H1 (cell line): ENCODE data around the gene RSPH9. TPM values are rescaled to one million over a fixed set of nuclear protein-coding genes. Genes with fewer than 3 reads are reported as not detected.

Experiments
- CTCF ChIA-PET: fragments of 300-600 bp; sonication (Branson Sonifier 250); formaldehyde crosslinking; loops from one replicate; lab custom pipeline; 2021; ENCODE audit not compliant: partially characterized antibody; lab: Charles Lee
- POLR2A ChIA-PET: fragments of 300-600 bp; sonication (Branson Sonifier 250); formaldehyde crosslinking; loops from one replicate; lab custom pipeline; 2021; ENCODE audit warnings: inconsistent platforms; ENCODE audit not compliant: partially characterized antibody; lab: Charles Lee
- DNase-seq, 2 experiments: peaks; one replicate each; pipeline versions ENCODE4 v3.0.0 to v3.0.0-alpha.2; 2010 to 2022; ENCODE audit warnings: low spot score in 2 of 2, low read depth in 1 of 2, mixed read lengths in 1 of 2
- FAIRE-seq: peaks from 2 replicates; lab custom pipeline; 2011; peaks lifted over from hg19 to GRCh38; lab: Jason Lieb, UNC
- H2AFZ ChIP-seq: 2 replicates; pipeline ENCODE4 v1.8.1; 2012; ENCODE audit warnings: low read length, inconsistent platforms
- H2AK5ac ChIP-seq: 2 replicates; pipeline ENCODE4 v1.6.1; 2013; ENCODE audit warnings: low read depth, low read length
- H2BK120ac ChIP-seq: replicated peaks from 2 replicates; pipeline ENCODE3; 2013; ENCODE audit warnings: low read depth, low read length, inconsistent platforms
- H2BK12ac ChIP-seq: 2 replicates; pipeline ENCODE4 v1.6.1; 2013; ENCODE audit warnings: low read depth, low read length
- H2BK15ac ChIP-seq: 2 replicates; pipeline ENCODE4 v1.6.1; 2013; ENCODE audit warnings: low read length
- H2BK20ac ChIP-seq: 2 replicates; pipeline ENCODE4 v1.6.1; 2013; ENCODE audit warnings: low read length
- H2BK5ac ChIP-seq: 2 replicates; pipeline ENCODE4 v1.6.1; 2013; ENCODE audit warnings: low read depth, low read length
- H3K14ac ChIP-seq: 2 replicates; pipeline ENCODE4 v1.6.1; 2013; ENCODE audit warnings: inconsistent platforms; ENCODE audit not compliant: insufficient read length
- H3K18ac ChIP-seq: 2 replicates; pipeline ENCODE4 v1.6.1; 2013; ENCODE audit warnings: low read length; ENCODE audit errors: extremely low read depth
- H3K23ac ChIP-seq: 2 replicates; pipeline ENCODE4 v1.6.1; 2013; ENCODE audit warnings: inconsistent platforms; ENCODE audit not compliant: insufficient read length
- H3K23me2 ChIP-seq: 2 replicates; pipeline ENCODE4 v1.6.1; 2013; ENCODE audit warnings: low read depth, low read length
- H3K27ac ChIP-seq: 2 replicates; pipeline ENCODE4 v1.6.1; 2011; ENCODE audit warnings: low read depth, low read length, inconsistent platforms
- H3K27me3 ChIP-seq, 4 experiments: replicated peaks in 1 of 4; 1 replicate in 1 of 4; 2 replicates in 3 of 4; pipeline versions ENCODE4 v1.6.1 to v1.8.1; 2011 to 2013; ENCODE audit warnings: low read length in 3 of 4, mild to moderate bottlenecking in 3 of 4, inconsistent platforms in 2 of 4, mixed read lengths in 2 of 4, moderate library complexity in 1 of 4; ENCODE audit not compliant: control insufficient read depth in 3 of 4, insufficient read depth in 3 of 4; ENCODE audit errors: extremely low read depth in 1 of 4
- H3K36me3 ChIP-seq, 4 experiments: 2 replicates each; pipeline versions ENCODE4 v1.6.1 to v1.8.1; 2011 to 2013; ENCODE audit warnings: mild to moderate bottlenecking in 4 of 4, low read length in 3 of 4, moderate library complexity in 2 of 4, control low read depth in 1 of 4, inconsistent platforms in 1 of 4; ENCODE audit not compliant: insufficient read depth in 4 of 4, control insufficient read depth in 2 of 4
- H3K4ac ChIP-seq: replicated peaks from 2 replicates; pipeline ENCODE3; 2013; ENCODE audit warnings: low read length, low read depth, mixed read lengths, inconsistent platforms; ENCODE audit not compliant: insufficient read length
- H3K4me1 ChIP-seq, 4 experiments: replicated peaks in 1 of 4; 1 replicate in 1 of 4; 2 replicates in 3 of 4; pipeline versions ENCODE4 v1.6.1 to v1.8.1; 2011 to 2013; ENCODE audit warnings: low read length in 3 of 4, inconsistent platforms in 2 of 4, mixed read lengths in 1 of 4; ENCODE audit not compliant: insufficient read depth in 4 of 4, control insufficient read depth in 3 of 4
- H3K4me2 ChIP-seq, 2 experiments: 2 replicates each; pipeline versions ENCODE4 v1.6.1 to v1.8.1; 2011 to 2013; ENCODE audit warnings: low read depth in 2 of 2, low read length in 2 of 2, control low read depth in 1 of 2, inconsistent platforms in 1 of 2, mild to moderate bottlenecking in 1 of 2; ENCODE audit not compliant: insufficient read depth in 1 of 2
- H3K4me3 ChIP-seq, 4 experiments: fragments of 200-600, 300-600 bp in 1 of 4; sonication (generic), shearing (Covaris generic), sonication (Bioruptor Twin) in 1 of 4; 2 replicates each; pipeline versions ENCODE4 v1.5.1 to v1.8.1; 2011 to 2016; ENCODE audit warnings: low read length in 4 of 4, low read depth in 3 of 4, control low read depth in 2 of 4, inconsistent platforms in 2 of 4, mild to moderate bottlenecking in 2 of 4, mixed read lengths in 1 of 4, moderate library complexity in 1 of 4; ENCODE audit not compliant: insufficient read depth in 2 of 4; ENCODE audit errors: extremely low read depth in 1 of 4
- H3K56ac ChIP-seq: replicated peaks from 2 replicates; pipeline ENCODE3; 2013; ENCODE audit warnings: low read depth, mild to moderate bottlenecking, mixed read lengths, low read length, inconsistent platforms; ENCODE audit not compliant: insufficient read length
- H3K79me1 ChIP-seq: 2 replicates; pipeline ENCODE4 v1.6.1; 2013; ENCODE audit warnings: low read depth, low read length, control low read depth
- H3K79me2 ChIP-seq, 2 experiments: 2 replicates each; pipeline versions ENCODE4 v1.6.1 to v1.8.1; 2012 to 2013; ENCODE audit warnings: low read length in 2 of 2, mild to moderate bottlenecking in 2 of 2, inconsistent platforms in 1 of 2; ENCODE audit not compliant: insufficient read depth in 2 of 2, control insufficient read depth in 1 of 2
- H3K9ac ChIP-seq, 4 experiments: replicated peaks in 1 of 4; 1 replicate in 1 of 4; 2 replicates in 3 of 4; pipeline versions ENCODE4 v1.6.1 to v1.8.1; 2011 to 2013; ENCODE audit warnings: low read depth in 3 of 4, low read length in 3 of 4, control low read depth in 2 of 4, mild to moderate bottlenecking in 2 of 4, moderate library complexity in 2 of 4, inconsistent platforms in 1 of 4; ENCODE audit errors: extremely low read depth in 1 of 4
- H3K9me3 ChIP-seq, 2 experiments: 2 replicates each; pipeline versions ENCODE4 v1.6.1 to v1.8.1; 2012 to 2013; ENCODE audit warnings: mild to moderate bottlenecking in 2 of 2, moderate library complexity in 2 of 2, control low read depth in 1 of 2, inconsistent platforms in 1 of 2, low read depth in 1 of 2, low read length in 1 of 2, mixed read lengths in 1 of 2; ENCODE audit not compliant: insufficient read depth in 2 of 2
- H4K20me1 ChIP-seq, 2 experiments: replicated peaks in 1 of 2; 2 replicates each; pipeline versions ENCODE3 to v1.8.1; 2011 to 2013; ENCODE audit warnings: inconsistent platforms in 2 of 2, low read length in 2 of 2, mild to moderate bottlenecking in 1 of 2; ENCODE audit not compliant: insufficient read depth in 2 of 2, control insufficient read depth in 1 of 2
- H4K5ac ChIP-seq: 2 replicates; pipeline ENCODE4 v1.6.1; 2013; ENCODE audit warnings: low read length, low read depth, mixed read lengths, inconsistent platforms; ENCODE audit not compliant: insufficient read length
- H4K8ac ChIP-seq: 2 replicates; pipeline ENCODE4 v1.8.0; 2013; ENCODE audit warnings: mild to moderate bottlenecking, moderate library complexity, low read length, inconsistent platforms; ENCODE audit not compliant: insufficient read depth; ENCODE audit errors: extremely low read depth
- H4K91ac ChIP-seq: replicated peaks from 2 replicates; pipeline ENCODE3; 2013; ENCODE audit warnings: low read length, mixed read lengths, inconsistent platforms; ENCODE audit not compliant: insufficient read length
- BRCA1 ChIP-seq: IDR thresholded peaks from 2 replicates; pipeline ENCODE4 v1.6.1; 2012; ENCODE audit warnings: low read depth, low read length, improper control_type of control experiment
- EGR1 ChIP-seq: IDR thresholded peaks from 2 replicates; pipeline ENCODE4 v1.6.1; 2011; ENCODE audit warnings: low read depth, low read length, borderline replicate concordance
- EZH2 ChIP-seq: fragments of 200-600 bp; sonication (generic); IDR thresholded peaks from 2 replicates; pipeline ENCODE4 v1.7.1; 2012; ENCODE audit warnings: low read depth, mild to moderate bottlenecking, moderate library complexity, low read length, inconsistent platforms; ENCODE audit not compliant: severe bottlenecking
- HDAC6 ChIP-seq: IDR thresholded peaks from one replicate; pipeline ENCODE4 v1.7.1; 2012; ENCODE audit warnings: low read depth, mild to moderate bottlenecking, inconsistent platforms, low read length, moderate library complexity
- JUN ChIP-seq: IDR thresholded peaks from 2 replicates; pipeline ENCODE4 v1.6.1; 2011; ENCODE audit warnings: low read depth, mild to moderate bottlenecking, improper control_type of control experiment, low read length
- KDM5A ChIP-seq: fragments of 200-600 bp; IDR thresholded peaks from 2 replicates; pipeline ENCODE4 v1.7.1; 2012; ENCODE audit warnings: mild to moderate bottlenecking, low read length, inconsistent platforms, mixed read lengths
- POLR2AphosphoS5 ChIP-seq: IDR thresholded peaks from 2 replicates; pipeline ENCODE4 v1.6.1; 2011; ENCODE audit warnings: low read depth, low read length
- RAD21 ChIP-seq, 2 experiments: IDR thresholded peaks in 1 of 2; conservative IDR thresholded peaks in 1 of 2; 2 replicates each; pipeline ENCODE4 v1.6.1; 2011; ENCODE audit warnings: low read depth in 2 of 2, low read length in 2 of 2, improper control_type of control experiment in 1 of 2, inconsistent platforms in 1 of 2, mild to moderate bottlenecking in 1 of 2, moderate library complexity in 1 of 2
- TBP ChIP-seq: IDR thresholded peaks from 2 replicates; pipeline ENCODE4 v1.6.1; 2011; ENCODE audit warnings: low read depth, low read length, improper control_type of control experiment
- WGBS, 2 experiments: shearing (Covaris generic) in 1 of 2; methylation state at CpG; one replicate each; pipeline versions ENCODE4 v1.1.6 to v1.1.7; 2013 to 2015; ENCODE audit warnings: low lambda C conversion rate in 2 of 2, mixed read lengths in 2 of 2, inconsistent platforms in 1 of 2, low coverage in 1 of 2, missing lambda C conversion rate in 1 of 2; ENCODE audit not compliant: insufficient replicate concordance in 2 of 2, insufficient coverage in 1 of 2, insufficient read length in 1 of 2; ENCODE audit errors: extremely low coverage in 1 of 2, missing lambda C conversion rate in 1 of 2; 5-methylcytosine and 5-hydroxymethylcytosine counted together
- polyA plus RNA-seq, 7 experiments: library from polyadenylated mRNA; depleted of rRNA in 3 of 7; stranded (reverse) in 5 of 7; unstranded in 2 of 7; fragments of >200 nt in 5 of 7; fragments of 200-250 nt in 2 of 7; gene quantifications; 1 replicate in 5 of 7; 2 replicates in 1 of 7; 4 replicates in 1 of 7; pipeline versions ENCODE4 v1.2.1 to v1.2.3, GENCODE V29; 2011 to 2013; ENCODE audit warnings: missing spikeins in 2 of 7, mixed read lengths in 2 of 7
- total RNA-seq: library from RNA; stranded (reverse); fragmentation: NEBNext Ultra II Directional; extraction: Animal tissue kit (Norgen Biotek cat#: 25700); gene quantifications from 2 replicates; pipeline ENCODE4 v1.2.1, GENCODE V29; 2021
- TF ChIP-seq, protein P1 (sequence below): IDR thresholded peaks from 2 replicates; pipeline ENCODE4 v1.6.1; 2012; ENCODE audit warnings: low read length, inconsistent platforms
- TF ChIP-seq, protein P2 (sequence below): IDR thresholded peaks from 2 replicates; pipeline ENCODE4 v1.6.1; 2011; ENCODE audit warnings: low read length, improper control_type of control experiment

The RSPH9 gene
- total and polyA plus RNA-seq, 2 of the 8 experiments (the other 6 are each of a cell fraction or from before 2014, with no cell fraction given): 0.15 to 0.23 TPM

DNA sequence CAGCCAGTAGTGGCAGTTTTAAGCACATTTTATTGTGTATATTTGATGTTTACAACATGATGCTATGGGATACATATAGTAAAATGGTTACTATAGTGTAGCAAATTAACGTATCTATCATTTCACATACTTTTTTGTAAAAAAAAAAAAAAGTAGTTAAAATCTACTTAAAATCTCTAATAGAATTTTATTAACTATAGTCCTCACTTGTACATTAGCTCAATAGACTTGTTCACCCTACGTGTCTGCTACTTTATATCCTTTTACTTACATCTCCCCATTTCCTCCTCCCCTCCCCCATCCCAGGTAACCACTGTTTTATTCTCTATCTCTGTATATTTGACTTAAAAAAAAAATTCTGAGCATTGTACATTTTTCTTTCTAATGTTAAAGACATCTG is 38.8 kb upstream of the RSPH9 start:
- 91% methylated on average over 2 of the region's 2 CpGs; no CpG with 5 or more reads in 1 of the 2 experiments for WGBS, 2 experiments
- no peak overlapping the region for H3K4me2 ChIP-seq
- DNase-seq (no peak), FAIRE-seq (no peak)
- H4K20me1 ChIP-seq: peaks cover 0 to 1% of the 10 kb centered on the region in 2 experiments
- H2BK15ac ChIP-seq: no peak overlapping the region
- no peaks in the 10 kb centered on the region for H3K23me2 ChIP-seq
- no peak overlapping the region for H2BK12ac ChIP-seq
- no peak overlapping the region for H3K23ac ChIP-seq
- H4K91ac ChIP-seq: no peak overlapping the region
- POLR2A ChIA-PET: interaction anchor here (0.6 to 1.2 kb wide), 3 partner anchors 10 to 22 kb away, joined by 3 read pairs; no protein-coding TSS in a partner anchor
- no peak overlapping the region for H3K56ac ChIP-seq
- no peak overlapping the region for H2AFZ ChIP-seq
- H3K79me1 ChIP-seq: no peaks in the 10 kb centered on the region
- H2BK20ac ChIP-seq: no peak overlapping the region
- H3K18ac ChIP-seq: no peak overlapping the region
- no peak overlapping the region for H3K14ac ChIP-seq
- no peak overlapping the region for H2BK5ac ChIP-seq
- no peaks in the 10 kb centered on the region for H3K27me3 ChIP-seq
- H3K27ac ChIP-seq: no peak overlapping the region
- no peak overlapping the region for H4K5ac ChIP-seq
- no peak overlapping the region for H4K8ac ChIP-seq
- CTCF ChIA-PET: interaction anchor here (1.1 to 3.6 kb wide), 3 partner anchors 12 to 494 kb away, joined by 3 to 22 read pairs (median 3); no protein-coding TSS in a partner anchor
- H3K79me2 ChIP-seq: no peaks in the 10 kb centered on the region
- no peak overlapping the region for H2AK5ac ChIP-seq
- H3K9me3 ChIP-seq: no peaks in the 10 kb centered on the region
- no peak overlapping the region for H3K9ac ChIP-seq
- H3K4ac ChIP-seq: no peak overlapping the region
- H3K36me3 ChIP-seq: peaks cover 2 to 9% (median 4%) of the 10 kb centered on the region in 4 experiments; a peak in 4 of 8 replicates
- H2BK120ac ChIP-seq: no peak overlapping the region
- no peak overlapping the region for H3K4me3 ChIP-seq
- H3K4me1 ChIP-seq: no peaks in the 10 kb centered on the region
- TF ChIP-seq RAD21 (IDR thresholded peaks at IDR 0.05 in 1 of 2, conservative IDR thresholded peaks at IDR 0.05 in 1 of 2; ENCODE audit: low read depth in 2 of 2, low read length in 2 of 2): no peak
- TF ChIP-seq, protein P1, sequence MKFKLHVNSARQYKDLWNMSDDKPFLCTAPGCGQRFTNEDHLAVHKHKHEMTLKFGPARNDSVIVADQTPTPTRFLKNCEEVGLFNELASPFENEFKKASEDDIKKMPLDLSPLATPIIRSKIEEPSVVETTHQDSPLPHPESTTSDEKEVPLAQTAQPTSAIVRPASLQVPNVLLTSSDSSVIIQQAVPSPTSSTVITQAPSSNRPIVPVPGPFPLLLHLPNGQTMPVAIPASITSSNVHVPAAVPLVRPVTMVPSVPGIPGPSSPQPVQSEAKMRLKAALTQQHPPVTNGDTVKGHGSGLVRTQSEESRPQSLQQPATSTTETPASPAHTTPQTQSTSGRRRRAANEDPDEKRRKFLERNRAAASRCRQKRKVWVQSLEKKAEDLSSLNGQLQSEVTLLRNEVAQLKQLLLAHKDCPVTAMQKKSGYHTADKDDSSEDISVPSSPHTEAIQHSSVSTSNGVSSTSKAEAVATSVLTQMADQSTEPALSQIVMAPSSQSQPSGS: no peak
- TF ChIP-seq BRCA1: no peak
- TF ChIP-seq, protein P2, sequence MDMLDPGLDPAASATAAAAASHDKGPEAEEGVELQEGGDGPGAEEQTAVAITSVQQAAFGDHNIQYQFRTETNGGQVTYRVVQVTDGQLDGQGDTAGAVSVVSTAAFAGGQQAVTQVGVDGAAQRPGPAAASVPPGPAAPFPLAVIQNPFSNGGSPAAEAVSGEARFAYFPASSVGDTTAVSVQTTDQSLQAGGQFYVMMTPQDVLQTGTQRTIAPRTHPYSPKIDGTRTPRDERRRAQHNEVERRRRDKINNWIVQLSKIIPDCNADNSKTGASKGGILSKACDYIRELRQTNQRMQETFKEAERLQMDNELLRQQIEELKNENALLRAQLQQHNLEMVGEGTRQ: no peak
- TF ChIP-seq EGR1: no peak
- no peak for TF ChIP-seq POLR2AphosphoS5
- TF ChIP-seq EZH2: no peak
- no peak for TF ChIP-seq HDAC6
- TF ChIP-seq JUN: no peak
- no peak for TF ChIP-seq TBP
- no peak for TF ChIP-seq KDM5A
